NCI-H1092 (cell line): Measurements from ENCODE around the gene DUOX2.
"Not testable (repeated sequence)": the region's sequence is repeated elsewhere in the genome, so short reads cannot be mapped to it uniquely, and the experiment has no call there.

Experiments
- DNase-seq: peaks from one replicate; lab custom pipeline; 2025; lab: John Stamatoyannopoulos, UW

DUOX2 gene

GRCh38 chr15:45138814-45139765, 25.1 kb upstream of the DUOX2 start:
- no peak for DNase-seq

- DNase-seq, result no peak
Observed at GRCh38 chr15:45137703-45138102, 23.7 kb upstream of the DUOX2 start.

- no peak for DNase-seq
Observed at GRCh38 chr15:45136378-45136764, 22.4 kb upstream of the DUOX2 start.

- not testable (repeated sequence) for DNase-seq
Observed at GRCh38 chr15:45135705-45136377, 21.9 kb upstream of the DUOX2 start.

- no peak for DNase-seq
Observed at GRCh38 chr15:45134682-45135604, 21.0 kb upstream of the DUOX2 start.

DNA sequence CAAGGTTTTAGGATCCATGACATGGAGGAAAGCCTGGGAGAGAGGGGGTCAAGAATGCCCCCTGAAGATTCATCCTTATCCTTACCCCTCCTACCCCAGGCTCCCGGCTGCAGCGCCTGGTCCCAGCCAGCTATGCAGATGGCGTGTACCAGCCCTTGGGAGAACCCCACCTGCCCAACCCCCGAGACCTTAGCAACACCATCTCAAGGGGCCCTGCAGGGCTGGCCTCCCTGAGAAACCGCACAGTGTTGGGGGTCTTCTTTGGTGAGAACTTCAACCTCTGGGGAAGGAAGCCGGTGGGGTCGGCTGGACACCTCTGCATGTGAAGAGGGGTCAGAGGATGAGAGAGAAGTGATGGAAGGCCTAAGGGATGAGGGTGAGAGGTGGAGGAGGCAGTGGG, 20.1 kb upstream of the DUOX2 start:
- DNase-seq, result no peak

- no peak for DNase-seq
Observed at GRCh38 chr15:45133561-45133920, 19.6 kb upstream of the DUOX2 start.

DNA sequence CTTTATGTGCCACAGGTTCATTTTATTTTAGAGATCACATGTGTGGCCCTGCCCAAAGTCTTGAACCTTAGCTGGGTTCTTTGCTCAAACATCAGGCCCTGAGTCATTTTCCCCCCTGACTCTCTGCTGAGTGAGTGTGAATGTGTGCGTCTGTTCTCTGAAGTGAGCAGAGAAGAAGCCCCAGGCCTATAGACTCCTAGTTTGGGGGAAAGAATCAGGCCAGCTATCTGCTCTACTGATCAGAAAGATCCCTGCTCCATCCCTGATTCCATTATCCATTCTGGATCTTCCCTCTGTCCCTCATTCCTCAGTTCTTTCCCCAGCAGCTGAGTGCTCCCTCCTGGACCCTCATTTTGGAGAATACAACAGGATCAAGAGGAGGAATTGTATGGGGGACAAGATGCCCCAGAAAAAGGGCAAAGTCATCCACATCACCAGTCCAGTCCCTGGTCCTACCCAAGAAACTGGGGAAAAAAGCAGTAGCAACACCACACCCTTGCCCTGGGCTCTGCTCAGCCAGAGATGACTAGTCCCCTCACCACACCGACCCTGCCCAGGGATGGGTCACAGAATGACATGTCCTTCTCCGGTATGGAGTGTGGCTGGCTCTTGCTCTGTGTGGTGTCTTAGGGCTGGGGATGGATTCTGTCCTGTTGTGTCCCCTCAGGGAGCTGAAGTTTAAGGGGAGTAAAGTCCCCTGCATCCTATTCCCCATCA, 19.0 kb upstream of the DUOX2 start:
- DNase-seq, result no peak

- DNase-seq, result no peak
Observed at GRCh38 chr15:45131510-45131909, 17.5 kb upstream of the DUOX2 start.

- DNase-seq, result no peak
Observed at GRCh38 chr15:45130291-45131000, 16.5 kb upstream of the DUOX2 start.

DNA sequence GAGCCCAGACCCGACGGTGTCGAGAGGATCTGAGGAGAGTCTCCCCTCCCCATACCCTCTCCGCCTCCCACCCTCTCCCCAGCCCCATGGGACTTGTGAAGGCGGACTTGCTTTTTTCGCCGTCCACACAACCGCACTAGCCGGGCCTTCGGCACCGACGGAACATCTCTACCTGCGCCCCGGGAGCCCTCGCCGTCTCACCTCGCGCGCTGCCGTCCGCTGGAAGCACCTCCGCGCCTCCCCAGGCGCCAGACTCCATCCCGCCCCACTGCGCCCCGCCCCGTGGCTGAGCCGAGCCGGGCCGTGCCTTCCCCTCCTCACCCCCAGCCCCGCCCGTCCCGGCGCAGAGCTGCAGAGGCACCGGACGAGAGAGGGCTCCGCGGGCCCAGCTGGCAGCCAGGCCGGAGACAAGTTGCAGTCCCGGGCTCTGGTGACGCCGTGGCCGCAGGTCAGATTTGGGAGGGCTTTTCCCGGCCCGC, 15.7 kb upstream of the DUOX2 start, which contains the start of the genes DUOX1 and DUOXA1:
Gene DUOX1, plus strand, starts transcription at position 344 of the 479 bp plus-strand sequence. CDS start 1,973 bp downstream, outside the sequence.
Gene DUOXA1, minus strand, starts transcription at position 229 of the 479 bp plus-strand sequence. CDS start 6,865 bp downstream, outside the sequence.
- no peak for DNase-seq

GRCh38 chr15:45128971-45129639, 15.1 kb upstream of the DUOX2 start:
- no peak for DNase-seq

DNA sequence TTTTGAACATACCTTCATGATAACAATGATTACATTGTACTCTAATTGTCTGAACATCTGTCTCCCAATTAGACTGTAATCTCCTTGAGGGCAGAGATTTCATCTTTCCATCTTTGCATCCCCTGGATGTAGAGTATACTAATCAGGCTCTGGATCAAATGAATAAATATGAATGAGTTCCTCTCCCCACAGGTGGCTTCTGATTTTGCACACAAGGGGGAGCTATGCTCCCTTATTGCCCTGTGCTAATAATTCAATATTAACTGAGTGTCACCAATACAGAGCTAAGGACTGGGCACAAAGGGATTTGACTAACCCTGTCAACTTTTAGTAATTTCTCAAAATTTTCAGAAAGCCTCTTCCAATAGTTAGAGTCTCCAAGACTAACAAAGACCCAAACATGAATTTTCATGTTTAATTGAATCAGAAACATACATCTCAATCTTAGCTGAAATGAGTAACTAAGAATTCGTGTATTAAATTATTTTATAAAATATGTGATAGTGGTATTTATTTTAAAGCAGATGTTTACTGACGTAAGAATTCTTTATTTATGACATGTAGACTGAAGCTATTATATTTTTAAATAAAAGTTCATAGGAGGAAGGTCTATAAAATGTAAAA, 12.7 kb upstream of the DUOX2 start:
- no peak for DNase-seq

DNA sequence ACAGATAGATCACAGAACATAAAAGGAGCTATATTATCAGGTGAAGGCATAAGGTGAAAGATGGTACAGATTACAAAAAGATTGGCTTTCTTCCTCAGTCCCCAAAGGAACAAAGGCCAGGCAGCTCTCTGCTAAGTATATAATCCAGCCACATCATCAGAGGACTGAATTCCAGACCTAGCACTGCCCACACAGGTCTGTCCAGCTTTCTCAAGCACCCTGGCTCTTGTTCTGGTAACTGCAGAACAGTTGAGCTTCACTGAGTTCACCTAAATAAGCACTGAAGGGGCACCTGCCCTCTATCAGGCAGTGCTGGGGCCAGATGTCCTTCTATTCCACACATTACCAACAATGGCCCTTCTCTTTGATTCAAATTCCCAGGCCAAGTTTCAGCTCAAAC, 9.4 kb upstream of the DUOX2 start:
- no peak for DNase-seq

GRCh38 chr15:45122719-45123118, 8.7 kb upstream of the DUOX2 start:
- DNase-seq, result no peak

DNA sequence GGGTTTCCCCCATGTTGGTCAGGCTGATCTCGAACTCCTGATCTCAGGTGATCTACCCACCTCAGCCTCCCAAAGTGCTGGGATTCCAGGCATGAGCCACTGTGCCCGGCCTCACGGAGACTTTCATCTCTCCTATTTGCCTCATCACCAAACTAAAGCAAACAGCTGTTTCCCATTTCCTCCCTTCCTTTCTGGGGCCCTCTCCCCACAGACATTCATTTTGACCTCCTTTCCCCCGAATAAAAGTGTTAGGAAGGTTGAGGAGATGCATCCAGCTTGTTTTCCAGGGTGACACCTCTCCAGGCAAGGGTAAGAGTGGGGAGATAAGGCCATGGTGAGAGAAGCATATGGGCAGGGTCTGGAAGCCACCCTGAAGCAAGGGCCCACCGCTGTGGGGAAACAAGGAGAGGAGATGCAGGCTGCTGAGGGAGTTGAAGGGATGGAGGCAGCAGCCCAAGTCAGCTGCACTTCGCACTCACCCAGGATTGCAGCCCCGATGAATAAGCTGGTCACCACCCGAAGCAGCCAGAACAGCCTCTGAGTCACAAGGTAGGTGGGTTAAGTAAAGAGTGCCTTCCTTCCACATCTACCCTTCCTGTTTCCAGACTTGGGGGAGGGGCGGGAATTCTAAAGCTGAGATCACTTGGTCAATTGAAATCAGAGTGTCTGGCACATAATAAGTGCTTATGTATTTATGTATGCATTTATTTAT, 7.9 kb upstream of the DUOX2 start:
- DNase-seq, result no peak

DNA sequence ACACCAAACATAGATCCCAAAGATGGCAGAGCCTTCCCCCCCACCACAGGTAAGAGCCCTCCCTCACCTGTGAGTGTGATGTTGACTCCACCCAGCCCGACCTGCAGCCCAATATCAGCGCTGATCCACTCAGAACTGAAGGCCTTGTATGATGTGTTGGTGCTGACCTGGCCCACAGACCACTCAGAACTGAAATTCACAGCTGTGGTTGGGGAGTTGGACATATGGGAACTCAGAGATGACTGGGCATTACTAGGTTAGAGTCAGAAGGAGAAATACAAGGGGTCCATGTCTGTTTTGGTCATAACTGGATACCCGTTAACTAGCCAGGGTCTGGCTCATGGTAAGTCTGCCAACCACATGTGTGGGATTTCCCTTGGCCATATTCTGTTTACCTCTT, 7.0 kb upstream of the DUOX2 start:
- DNase-seq, result no peak

GRCh38 chr15:45120081-45120972, 6.4 kb upstream of the DUOX2 start:
- no peak for DNase-seq
